Islet precursor cell (in vitro differentiated cells): ENCODE measurements around the gene OSBPL10.

Experiments
- DNase-seq: peaks from one replicate; pipeline ENCODE4 v3.0.0-alpha.2; 2018

OSBPL10 gene

GRCh38 chr3:31729082-31729481, 252.0 kb downstream of the OSBPL10 start:
- no peak for DNase-seq

GRCh38 chr3:31728403-31728802, 252.7 kb downstream of the OSBPL10 start:
- DNase-seq = no peak

GRCh38 chr3:31725976-31726375, 255.1 kb downstream of the OSBPL10 start:
- DNase-seq = peak; percentile 70

- no peak for DNase-seq
Measured at GRCh38 chr3:31725568-31725967, 255.5 kb downstream of the OSBPL10 start.

- DNase-seq = no peak
Measured at GRCh38 chr3:31724651-31725050, 256.4 kb downstream of the OSBPL10 start.

- DNase-seq = no peak
Measured at GRCh38 chr3:31724116-31724515, 256.9 kb downstream of the OSBPL10 start.

GRCh38 chr3:31723701-31724100, 257.4 kb downstream of the OSBPL10 start:
- no peak for DNase-seq

GRCh38 chr3:31721676-31722075, 259.4 kb downstream of the OSBPL10 start:
- no peak for DNase-seq

GRCh38 chr3:31714495-31715280, 266.4 kb downstream of the OSBPL10 start:
- no peak for DNase-seq

GRCh38 chr3:31713816-31714215, 267.2 kb downstream of the OSBPL10 start:
- no peak for DNase-seq

- DNase-seq = no peak
Measured at GRCh38 chr3:31710123-31710803, 270.8 kb downstream of the OSBPL10 start.

- no peak for DNase-seq
Measured at GRCh38 chr3:31709526-31709925, 271.5 kb downstream of the OSBPL10 start.

- no peak for DNase-seq
Measured at GRCh38 chr3:31709005-31709404, 272.1 kb downstream of the OSBPL10 start.

GRCh38 chr3:31707286-31707685, 273.8 kb downstream of the OSBPL10 start:
- no peak for DNase-seq

- no peak for DNase-seq
Measured at GRCh38 chr3:31705736-31706135, 275.3 kb downstream of the OSBPL10 start.

GRCh38 chr3:31704591-31705179, 276.4 kb downstream of the OSBPL10 start:
- no peak for DNase-seq

- DNase-seq = no peak
Measured at GRCh38 chr3:31704156-31704555, 276.9 kb downstream of the OSBPL10 start.

GRCh38 chr3:31701286-31701685, 279.8 kb downstream of the OSBPL10 start:
- no peak for DNase-seq

GRCh38 chr3:31699309-31699953, 281.6 kb downstream of the OSBPL10 start:
- DNase-seq = no peak

- DNase-seq = no peak
Measured at GRCh38 chr3:31696815-31697548, 284.1 kb downstream of the OSBPL10 start.

GRCh38 chr3:31696009-31696297, 285.1 kb downstream of the OSBPL10 start:
- DNase-seq = no peak

GRCh38 chr3:31695280-31696008, 285.6 kb downstream of the OSBPL10 start:
- no peak for DNase-seq
